ENCODE data around the gene SLBP. TPM values are rescaled to one million over a fixed set of nuclear protein-coding genes. Genes with fewer than 3 reads are reported as not detected.

Gene SLBP
- total RNA-seq, 1 experiment from 2014 or later = 61.7 TPM

DNA sequence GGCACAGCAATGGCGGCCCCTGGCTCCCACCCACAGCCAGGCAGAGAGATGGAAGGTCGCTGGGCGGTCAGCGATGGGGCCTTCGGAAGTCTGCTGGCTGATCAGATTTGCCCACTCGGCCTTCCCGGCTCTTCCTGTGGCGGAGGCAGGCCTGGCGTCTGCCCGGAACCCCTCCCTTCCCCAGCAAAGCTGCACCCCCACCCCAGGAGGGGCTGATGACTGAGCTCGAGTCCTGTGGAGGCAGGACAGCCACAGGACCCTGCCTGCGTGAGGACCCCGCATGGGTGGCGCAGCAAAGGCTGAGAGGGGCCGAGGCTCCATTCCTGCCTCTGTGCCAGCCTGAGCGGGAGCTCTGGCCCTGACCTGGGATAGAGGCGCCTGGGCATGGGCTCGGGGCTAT lies 44.0 kb upstream of the SLBP start:
- H3K27ac ChIP-seq = no peak overlapping the region
- BruUV-seq (replicated peaks) = no TSS peak
- CTCF ChIA-PET = interaction anchor here (0.5 kb wide), 1 partner anchor 58 kb away, joined by 3 read pairs; no protein-coding TSS in a partner anchor
- no peaks in the 10 kb centered on the region for H3K9me3 ChIP-seq (ENCODE audit: insufficient read depth, low read depth)
- intact Hi-C loops (cut with micrococcal nuclease; ENCODE audit: unreplicated experiment) = no loop called here
- H3K27me3 ChIP-seq (ENCODE audit: insufficient read depth, low read depth) = no peaks in the 10 kb centered on the region
- H2AFZ ChIP-seq = no peak overlapping the region
- peaks cover 3% of the 10 kb centered on the region; the same call in 1 of the 2 replicates for H3F3A ChIP-seq (ENCODE audit: insufficient read depth, low read depth)
- H3K79me2 ChIP-seq (ENCODE audit: low read depth) = no peaks in the 10 kb centered on the region
- H3K36me3 ChIP-seq (ENCODE audit: low read depth) = no peaks in the 10 kb centered on the region
- TF ChIP-seq EZH2 (IDR thresholded peaks at IDR 0.05; ENCODE audit: low read depth) (no peak), CTCF (conservative IDR thresholded peaks at IDR 0.05) (no peak)
- H3K4me1 ChIP-seq (replicated peaks; ENCODE audit: insufficient read depth) = no peaks in the 10 kb centered on the region
- no peak overlapping the region for H3K4me3 ChIP-seq
- no peaks in the 10 kb centered on the region for H3K9me2 ChIP-seq (ENCODE audit: insufficient read depth)
- no peak for DNase-seq
- POLR2A ChIA-PET (ENCODE audit: unreplicated experiment) = no interaction called here
- H4K20me1 ChIP-seq (ENCODE audit: insufficient read depth) = no peaks in the 10 kb centered on the region
- no peak overlapping the region for H3K4me2 ChIP-seq

- ChIA-PET CTCF (no interaction called here), POLR2A (ENCODE audit: unreplicated experiment) (no interaction called here)
- DNase-seq = no peak
- intact Hi-C loops (cut with micrococcal nuclease; ENCODE audit: unreplicated experiment) = no loop called here
- no peaks in the 10 kb centered on the region for H3K9me3 ChIP-seq (ENCODE audit: insufficient read depth, low read depth)
- no TSS peak for BruUV-seq (replicated peaks)
- no peak overlapping the region for H3K4me3 ChIP-seq
- no peaks in the 10 kb centered on the region for H3K36me3 ChIP-seq (ENCODE audit: low read depth)
- no peaks in the 10 kb centered on the region for H3K4me1 ChIP-seq (replicated peaks; ENCODE audit: insufficient read depth)
- no peaks in the 10 kb centered on the region for H3K27me3 ChIP-seq (ENCODE audit: insufficient read depth, low read depth)
- H4K20me1 ChIP-seq (ENCODE audit: insufficient read depth) = no peaks in the 10 kb centered on the region
- no peak overlapping the region for H2AFZ ChIP-seq
- TF ChIP-seq EZH2 (IDR thresholded peaks at IDR 0.05; ENCODE audit: low read depth) (no peak), CTCF (conservative IDR thresholded peaks at IDR 0.05) (no peak)
- H3F3A ChIP-seq (ENCODE audit: insufficient read depth, low read depth) = peaks cover 3% of the 10 kb centered on the region; the same call in 1 of the 2 replicates
- H3K79me2 ChIP-seq (ENCODE audit: low read depth) = no peaks in the 10 kb centered on the region
- H3K4me2 ChIP-seq = no peak overlapping the region
- H3K9me2 ChIP-seq (ENCODE audit: insufficient read depth) = no peaks in the 10 kb centered on the region
- no peak overlapping the region for H3K27ac ChIP-seq
These were observed 43.2 kb upstream of the SLBP start for GRCh38 chr4:1755297-1755696.

DNA sequence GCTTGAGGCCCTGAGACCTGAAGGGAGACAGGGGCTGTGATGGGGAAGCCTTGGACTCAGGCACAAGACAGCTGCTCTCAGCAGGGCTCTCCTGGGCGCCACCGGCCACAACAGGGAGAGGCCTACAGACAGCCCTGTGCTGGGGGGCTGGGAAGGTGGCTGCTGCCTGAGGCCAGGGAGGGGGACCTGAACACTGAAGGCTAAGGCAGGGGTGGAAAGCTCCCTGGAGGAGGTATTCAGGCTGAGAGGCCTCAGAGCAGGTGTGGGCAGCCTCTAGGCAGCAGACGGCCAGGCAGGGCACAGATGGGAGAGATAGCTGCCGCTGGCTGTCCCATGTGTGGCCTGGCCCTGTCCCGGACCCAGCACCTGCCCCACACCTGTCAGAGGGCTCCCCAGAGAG lies 42.2 kb upstream of the SLBP start:
- no peak for TF ChIP-seq EZH2 (IDR thresholded peaks at IDR 0.05; ENCODE audit: low read depth)

More for the DNA sequence above, 42.2 kb upstream of the SLBP start:
- intact Hi-C loops (cut with micrococcal nuclease; ENCODE audit: unreplicated experiment) = loop anchor here (5.0 kb wide), 1 partner anchor 38 kb away; the partner anchor contains the start of gene FGFR3
- Histone ChIP-seq H3K4me2 (no peak overlapping the region), H3K9me3 (ENCODE audit: insufficient read depth, low read depth) (no peaks in the 10 kb centered on the region), H3K27ac (no peak overlapping the region), H3K9me2 (ENCODE audit: insufficient read depth) (no peaks in the 10 kb centered on the region), H3K36me3 (ENCODE audit: low read depth) (no peaks in the 10 kb centered on the region), H3F3A (ENCODE audit: insufficient read depth, low read depth) (peaks cover 3% of the 10 kb centered on the region; the same call in 1 of the 2 replicates), H4K20me1 (ENCODE audit: insufficient read depth) (no peaks in the 10 kb centered on the region), H3K27me3 (ENCODE audit: insufficient read depth, low read depth) (no peaks in the 10 kb centered on the region), H3K4me1 (replicated peaks; ENCODE audit: insufficient read depth) (no peaks in the 10 kb centered on the region), H2AFZ (no peak overlapping the region), H3K4me3 (no peak overlapping the region), H3K79me2 (ENCODE audit: low read depth) (no peaks in the 10 kb centered on the region)
- CTCF ChIA-PET = no interaction called here
- DNase-seq = peak in 1 of 2 experiments; percentile 37
- POLR2A ChIA-PET (ENCODE audit: unreplicated experiment) = no interaction called here
- BruUV-seq (replicated peaks) = no TSS peak

All from PC-9 (cell line).